MG63 (cell line): ENCODE data around the gene HTRA3. TPM values are rescaled to one million over a fixed set of nuclear protein-coding genes. Genes with fewer than 3 reads are reported as not detected.

ENCODE experiments used
- DNase-seq: peaks from one replicate; pipeline ENCODE4 v3.0.0-alpha.2; 2020
- H3K27me3 ChIP-seq: fragments of 250-450 bp; sonication (Bioruptor Pico); 2 replicates; pipeline ENCODE4 v1.5.1; 2020; ENCODE audit warnings: mild to moderate bottlenecking, moderate library complexity
- H3K36me3 ChIP-seq: fragments of 250-450 bp; sonication (Bioruptor Pico); 2 replicates; pipeline ENCODE4 v1.5.1; 2020; ENCODE audit warnings: mild to moderate bottlenecking, moderate library complexity
- H3K4me3 ChIP-seq: fragments of 250-450 bp; sonication (Bioruptor Pico); 2 replicates; pipeline ENCODE4 v1.5.1; 2020; ENCODE audit warnings: mild to moderate bottlenecking, moderate library complexity
- H3K9me3 ChIP-seq: fragments of 250-450 bp; sonication (Bioruptor Pico); 2 replicates; pipeline ENCODE4 v1.5.1; 2020; ENCODE audit warnings: mild to moderate bottlenecking, moderate library complexity
- total RNA-seq: library from RNA; depleted of rRNA; stranded (reverse); fragments of >200 nt; shearing (Covaris generic); gene quantifications from 2 replicates; pipeline ENCODE4 v1.2.3, GENCODE V29; 2014; ENCODE audit warnings: low replicate concordance

The HTRA3 gene
- total RNA-seq, 1 experiment from 2014 or later: 1.3 TPM

DNA sequence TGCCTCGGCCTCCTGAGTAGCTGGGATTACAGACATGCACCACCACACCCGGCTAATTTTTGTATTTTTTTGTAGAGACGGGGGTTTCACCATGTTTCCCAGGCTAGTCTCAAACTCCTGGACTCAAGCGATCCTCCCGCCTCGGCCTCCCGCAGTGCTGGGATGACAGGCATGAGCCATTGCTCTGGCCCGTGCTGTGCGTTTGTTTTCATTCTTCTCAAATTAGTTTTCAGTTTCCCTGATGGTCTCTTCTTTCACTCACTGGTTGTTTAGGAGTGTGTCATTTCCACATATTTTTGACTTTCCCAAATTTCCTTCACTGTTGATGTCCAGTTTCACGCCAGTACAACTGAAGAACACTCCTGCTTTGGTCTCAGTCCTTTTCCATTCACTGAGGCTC lies 38.7 kb upstream of the HTRA3 start:
- Histone ChIP-seq H3K36me3 (no peaks in the 10 kb centered on the region), H3K9me3 (no peaks in the 10 kb centered on the region), H3K4me3 (no peak overlapping the region), H3K27me3 (no peaks in the 10 kb centered on the region)
- DNase-seq: no peak

DNA sequence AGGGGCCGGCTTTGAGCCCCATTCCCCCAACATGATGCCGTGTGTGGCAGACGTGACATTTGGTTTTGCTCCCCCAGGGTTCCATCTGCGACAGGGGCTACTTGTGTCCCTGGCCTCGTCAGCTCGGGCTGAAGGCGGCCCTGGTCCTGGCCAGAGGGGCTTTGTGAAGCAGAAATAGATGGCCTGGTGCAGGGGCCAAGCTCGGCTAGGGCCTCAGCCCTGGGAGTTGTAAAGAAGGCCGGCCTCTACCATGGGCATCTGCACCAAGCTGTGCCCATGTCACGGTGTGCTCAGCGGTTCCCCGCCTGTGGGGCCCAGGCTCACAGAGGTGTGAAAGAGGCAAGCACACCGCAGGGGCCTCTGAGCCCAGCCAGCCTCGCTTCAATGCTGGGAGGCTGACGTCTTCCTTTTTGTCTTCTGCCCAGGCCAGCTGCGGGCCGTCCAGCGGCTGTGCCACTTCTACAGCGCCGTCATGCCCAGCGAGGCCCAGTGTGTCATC lies 38.0 kb upstream of the HTRA3 start:
- Histone ChIP-seq H3K27me3 (no peaks in the 10 kb centered on the region), H3K4me3 (no peak overlapping the region), H3K9me3 (no peaks in the 10 kb centered on the region), H3K36me3 (no peaks in the 10 kb centered on the region)
- DNase-seq: no peak

DNA sequence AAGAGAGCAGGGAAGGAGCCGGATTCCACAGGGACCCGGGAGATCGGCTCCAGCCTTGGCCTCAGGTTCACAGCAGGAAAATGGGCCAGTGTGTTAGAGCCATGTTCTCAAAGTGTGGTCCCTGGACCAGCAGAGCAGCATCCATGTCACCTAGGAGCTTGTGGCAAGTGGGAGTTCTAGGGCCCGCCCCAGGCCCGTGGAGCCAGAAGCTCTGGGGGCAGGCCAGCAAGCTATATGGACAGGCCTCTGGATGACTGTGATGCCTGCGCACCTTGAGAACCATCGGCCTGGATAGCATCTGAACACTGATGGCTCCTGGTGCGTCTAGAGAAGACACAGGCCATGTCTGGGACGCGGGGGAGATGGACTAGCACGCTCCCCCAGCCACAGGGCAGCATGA lies 36.8 kb upstream of the HTRA3 start:
- H3K9me3 ChIP-seq: no peaks in the 10 kb centered on the region
- H3K36me3 ChIP-seq: no peaks in the 10 kb centered on the region
- no peak for DNase-seq
- no peak overlapping the region for H3K4me3 ChIP-seq
- no peaks in the 10 kb centered on the region for H3K27me3 ChIP-seq

DNA sequence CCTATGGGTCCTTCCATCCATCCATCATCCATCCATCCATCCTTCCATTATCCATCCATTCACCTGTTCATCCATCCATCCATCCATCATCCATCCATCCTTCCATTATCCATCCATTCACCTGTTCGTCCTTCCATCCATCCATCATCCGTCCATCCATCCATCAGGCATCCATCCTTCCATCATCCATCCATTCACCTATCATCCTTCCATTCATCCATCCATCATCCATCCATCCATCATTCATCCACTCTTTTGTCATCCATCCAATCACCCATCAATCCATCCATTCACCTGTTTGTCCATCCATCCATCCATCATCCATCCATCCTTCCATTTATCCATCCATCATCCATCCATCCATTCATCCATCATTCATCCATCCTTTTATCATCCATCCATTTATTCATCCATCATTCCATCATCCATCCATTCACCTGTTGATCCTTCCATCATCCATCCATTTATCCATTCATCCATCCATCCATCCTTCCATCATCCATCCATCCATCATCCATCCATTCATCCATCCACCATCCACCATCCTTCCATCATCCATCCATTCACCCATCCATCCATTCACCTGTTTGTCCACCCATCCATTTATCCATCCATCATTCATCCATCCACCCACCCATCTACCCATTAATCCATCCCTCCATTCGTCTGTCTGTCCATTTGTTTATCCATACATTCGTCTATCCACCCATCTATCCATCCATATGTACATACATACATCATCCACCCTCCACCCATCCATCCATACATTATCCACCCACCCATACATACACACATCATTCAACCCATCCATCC lies 35.7 kb upstream of the HTRA3 start:
- H3K9me3 ChIP-seq: no peaks in the 10 kb centered on the region
- no peak for DNase-seq
- no peaks in the 10 kb centered on the region for H3K36me3 ChIP-seq
- H3K27me3 ChIP-seq: no peaks in the 10 kb centered on the region
- no peak overlapping the region for H3K4me3 ChIP-seq

DNA sequence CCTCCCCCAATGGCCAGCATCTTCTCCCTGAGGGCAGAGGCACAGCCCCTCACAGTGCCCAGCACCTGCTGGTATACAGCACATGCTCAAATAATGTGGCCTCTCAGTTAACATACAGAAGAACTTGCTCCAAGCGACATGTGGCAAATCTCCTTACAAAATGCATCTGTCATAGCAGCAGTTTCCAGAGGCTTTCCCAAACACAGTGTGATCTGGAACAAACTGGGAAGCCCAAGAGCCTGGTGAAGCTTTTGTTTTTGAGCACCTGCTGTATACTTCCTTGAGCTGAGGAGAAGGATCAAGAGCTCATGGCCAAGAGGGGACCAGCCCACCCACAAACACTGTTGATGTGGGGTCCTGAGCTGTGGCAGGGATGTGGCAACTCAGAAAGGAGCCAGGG lies 34.8 kb upstream of the HTRA3 start:
- Histone ChIP-seq H3K27me3 (no peaks in the 10 kb centered on the region), H3K4me3 (no peak overlapping the region), H3K36me3 (no peaks in the 10 kb centered on the region), H3K9me3 (no peaks in the 10 kb centered on the region)
- DNase-seq: no peak

DNA sequence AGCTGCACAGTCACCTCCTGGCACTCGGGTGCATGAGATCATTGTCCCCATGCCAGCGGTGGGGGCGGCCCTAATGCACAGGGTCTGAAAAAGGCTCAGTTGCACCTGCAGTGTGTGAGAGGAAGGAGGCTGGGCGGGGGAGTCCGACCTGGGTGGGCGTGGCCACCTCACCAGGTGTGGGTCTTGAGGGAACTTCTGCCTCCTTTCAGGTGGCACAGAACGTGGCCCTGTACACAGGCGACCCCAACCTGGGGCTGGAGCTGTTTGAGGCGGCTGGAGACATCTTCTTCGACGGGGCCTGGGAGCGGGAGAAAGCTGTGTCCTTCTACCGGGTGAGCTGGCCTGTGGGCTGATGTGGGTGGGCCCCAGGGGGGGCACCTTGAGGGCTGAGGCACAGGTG lies 34.3 kb upstream of the HTRA3 start:
- Histone ChIP-seq H3K27me3 (no peaks in the 10 kb centered on the region), H3K36me3 (no peaks in the 10 kb centered on the region), H3K4me3 (no peak overlapping the region), H3K9me3 (no peaks in the 10 kb centered on the region)
- DNase-seq: no peak

DNA sequence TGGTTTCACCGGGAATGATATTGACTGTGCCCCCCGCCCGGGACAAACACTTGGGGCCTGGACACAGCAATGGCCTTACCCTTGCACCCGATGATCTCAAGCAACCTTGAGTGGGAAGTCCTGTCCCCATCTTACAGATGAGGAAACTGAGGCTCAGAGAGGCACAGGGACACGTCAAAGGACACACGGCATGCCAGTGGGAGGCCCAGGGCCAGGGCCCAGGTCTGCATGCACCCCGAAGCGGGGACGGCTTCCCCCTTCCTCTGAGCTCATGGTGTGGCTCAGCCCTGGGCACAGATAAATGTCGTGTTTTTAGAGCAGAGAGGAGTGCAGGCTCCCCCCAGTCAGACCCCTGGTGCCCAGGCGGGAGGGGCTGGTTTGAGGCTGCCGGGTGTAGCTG lies 33.9 kb upstream of the HTRA3 start:
- no peak for DNase-seq
- Histone ChIP-seq H3K36me3 (no peaks in the 10 kb centered on the region), H3K27me3 (no peaks in the 10 kb centered on the region), H3K4me3 (no peak overlapping the region), H3K9me3 (no peaks in the 10 kb centered on the region)

DNA sequence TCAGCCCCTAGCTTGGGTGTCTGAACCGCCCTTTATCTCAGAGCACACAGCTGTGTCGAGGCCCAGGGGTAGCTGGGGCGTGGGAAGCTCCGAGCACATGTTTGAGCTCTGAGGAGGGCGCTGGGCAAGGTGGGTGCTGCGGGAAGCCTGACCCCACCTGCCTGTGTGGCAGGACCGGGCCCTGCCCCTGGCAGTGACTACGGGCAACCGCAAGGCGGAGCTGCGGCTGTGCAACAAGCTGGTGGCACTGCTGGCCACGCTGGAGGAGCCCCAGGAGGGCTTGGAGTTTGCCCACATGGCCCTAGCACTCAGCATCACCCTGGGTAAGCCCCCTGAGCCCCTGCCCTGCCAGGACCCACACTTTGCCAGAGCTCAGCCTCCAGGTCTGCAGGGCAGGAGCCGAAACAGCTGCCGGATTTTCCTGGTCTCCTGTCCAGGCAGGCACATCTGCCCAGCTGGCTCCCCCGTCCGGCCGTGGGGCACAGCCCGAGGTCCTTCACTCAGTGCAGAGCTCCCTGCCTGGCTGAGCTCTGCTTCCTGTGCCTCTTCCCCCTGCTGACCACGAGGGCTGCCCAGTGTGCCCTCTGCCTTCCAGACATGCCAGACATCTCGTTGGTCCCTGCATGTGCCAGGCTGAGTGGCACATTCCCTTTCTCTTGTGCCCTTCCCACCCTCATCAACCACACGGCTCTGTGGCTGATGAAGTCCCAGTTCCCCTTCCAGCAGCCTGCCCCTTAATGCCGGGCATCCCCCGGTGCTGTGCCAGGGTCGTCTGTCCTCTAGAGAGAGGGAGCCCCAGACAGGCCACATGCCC lies 33.2 kb upstream of the HTRA3 start:
- no peaks in the 10 kb centered on the region for H3K9me3 ChIP-seq

DNA sequence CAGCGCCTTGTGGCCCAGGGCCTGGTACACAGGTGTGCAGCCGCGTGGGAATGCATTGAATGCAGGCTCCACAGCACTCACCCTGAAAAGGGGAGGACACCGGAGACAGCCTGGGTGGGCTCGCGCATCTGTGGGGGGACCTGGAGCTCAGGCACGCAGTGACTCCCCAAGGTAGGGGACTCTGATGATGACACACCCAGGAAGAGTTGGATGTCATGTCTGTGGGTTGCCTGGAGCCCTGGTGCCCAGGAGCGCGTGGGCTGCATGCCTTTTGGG lies 32.7 kb upstream of the HTRA3 start:
- Histone ChIP-seq H3K9me3 (no peaks in the 10 kb centered on the region), H3K4me3 (no peak overlapping the region), H3K36me3 (no peaks in the 10 kb centered on the region), H3K27me3 (no peaks in the 10 kb centered on the region)
- no peak for DNase-seq

More for the DNA sequence above, 33.2 kb upstream of the HTRA3 start:
- no peaks in the 10 kb centered on the region for H3K36me3 ChIP-seq
- no peak overlapping the region for H3K4me3 ChIP-seq
- H3K27me3 ChIP-seq: no peaks in the 10 kb centered on the region
- no peak for DNase-seq

DNA sequence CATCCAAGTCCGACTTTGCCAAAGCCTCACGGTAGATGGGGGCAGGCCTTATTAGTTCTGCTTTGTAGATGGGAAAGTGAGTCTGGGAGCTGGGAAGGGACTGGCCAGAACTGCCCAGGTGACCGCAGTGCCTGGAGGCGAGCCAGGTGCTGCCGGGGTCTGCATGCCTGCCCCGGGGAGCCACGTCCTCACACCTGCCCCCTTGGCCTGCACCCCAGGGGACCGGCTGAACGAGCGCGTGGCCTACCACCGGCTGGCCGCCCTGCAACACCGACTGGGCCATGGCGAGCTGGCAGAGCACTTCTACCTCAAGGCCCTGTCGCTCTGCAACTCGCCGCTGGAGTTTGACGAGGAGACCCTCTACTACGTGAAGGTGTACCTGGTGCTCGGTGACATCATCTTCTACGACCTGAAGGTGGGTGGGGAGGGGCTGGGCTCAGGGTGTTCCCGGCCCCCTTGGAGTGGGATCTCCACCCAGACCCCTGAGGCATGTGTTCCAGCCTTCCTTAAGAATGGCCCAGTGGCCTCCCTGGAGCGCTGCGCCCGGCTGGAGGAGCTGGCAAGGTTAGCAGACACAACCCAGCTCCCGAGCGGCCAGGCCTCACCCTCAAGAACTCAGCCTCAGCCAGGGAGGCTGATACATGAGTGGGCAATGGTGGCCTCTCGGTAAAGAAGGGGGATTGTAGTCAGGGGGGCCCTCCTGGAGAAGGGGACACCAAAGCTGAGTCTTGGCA lies 32.1 kb upstream of the HTRA3 start:
- H3K4me3 ChIP-seq: no peak overlapping the region
- no peak for DNase-seq

DNA sequence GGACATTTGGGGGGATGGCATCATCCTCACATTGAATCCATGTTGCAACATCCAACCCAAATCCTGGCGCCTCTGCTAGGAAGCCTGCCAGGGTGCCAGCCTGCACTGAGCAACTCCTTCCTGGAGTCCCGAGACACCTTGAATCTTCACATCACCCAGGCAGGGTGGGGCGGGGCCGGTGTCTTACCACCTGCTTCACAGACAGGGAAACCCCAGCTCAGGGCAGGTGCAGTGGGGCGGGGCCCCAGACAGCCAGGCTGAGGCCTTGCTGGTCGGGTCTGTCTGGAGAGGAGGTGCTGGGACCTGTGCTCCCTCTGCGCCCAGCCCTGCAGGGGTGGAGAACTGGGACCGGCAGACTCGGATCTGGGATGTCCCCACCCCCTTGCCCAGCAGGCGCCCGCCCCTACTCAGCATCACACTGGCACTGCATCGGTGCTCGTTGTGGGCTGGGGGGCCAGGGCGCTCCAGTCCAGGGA lies 31.5 kb upstream of the HTRA3 start:
- no peak for DNase-seq
- Histone ChIP-seq H3K9me3 (no peaks in the 10 kb centered on the region), H3K36me3 (no peaks in the 10 kb centered on the region), H3K27me3 (no peaks in the 10 kb centered on the region), H3K4me3 (no peak overlapping the region)

More for the DNA sequence above, 32.1 kb upstream of the HTRA3 start:
- H3K36me3 ChIP-seq: no peaks in the 10 kb centered on the region
- H3K9me3 ChIP-seq: no peaks in the 10 kb centered on the region
- H3K27me3 ChIP-seq: no peaks in the 10 kb centered on the region

DNA sequence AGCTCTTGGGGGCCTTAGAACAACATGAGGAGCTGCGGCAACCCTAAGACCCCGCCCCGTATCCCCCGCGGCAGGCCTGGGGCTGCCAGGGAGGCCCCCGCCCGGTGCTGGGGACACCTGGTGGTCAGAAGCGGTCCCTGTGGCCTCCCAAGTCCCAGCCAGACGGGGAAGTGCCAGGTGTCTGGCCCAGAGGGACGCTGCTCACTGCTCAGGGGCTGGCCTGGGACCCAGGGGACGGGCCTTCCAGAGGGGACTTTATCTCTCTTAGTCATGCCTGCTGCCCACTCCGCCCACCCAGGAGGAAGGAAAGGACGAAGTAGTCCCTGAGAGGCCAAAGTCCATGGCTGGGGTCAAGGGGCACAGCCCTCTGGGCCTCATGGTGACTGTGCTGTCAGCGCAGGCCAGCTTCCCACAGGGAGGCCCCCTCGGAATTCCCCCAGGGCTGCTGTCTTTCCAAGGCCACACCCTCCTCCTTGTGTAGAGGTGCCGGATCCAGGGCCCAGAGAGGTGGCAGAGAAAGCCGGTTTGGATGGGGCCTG lies 31.0 kb upstream of the HTRA3 start:
- H3K27me3 ChIP-seq: no peaks in the 10 kb centered on the region
- no peak for DNase-seq
- no peak overlapping the region for H3K4me3 ChIP-seq
- H3K36me3 ChIP-seq: no peaks in the 10 kb centered on the region
- no peaks in the 10 kb centered on the region for H3K9me3 ChIP-seq

DNA sequence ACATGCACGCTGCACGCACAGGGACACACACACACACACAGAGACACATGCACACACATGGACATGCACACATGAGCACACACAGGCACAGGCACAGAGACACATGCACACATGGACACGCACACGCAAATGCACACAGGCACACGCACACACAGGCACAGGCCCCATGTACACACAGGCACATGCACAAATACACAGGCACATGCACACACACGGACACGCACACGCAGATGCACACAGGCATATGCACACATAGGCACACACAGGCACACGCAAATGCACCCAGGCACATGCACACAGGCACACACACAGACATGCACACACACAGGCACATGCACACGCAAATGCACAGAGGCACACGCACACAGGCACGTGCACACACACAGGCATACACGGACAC lies 30.3 kb upstream of the HTRA3 start:
- Histone ChIP-seq H3K27me3 (no peaks in the 10 kb centered on the region), H3K4me3 (no peak overlapping the region), H3K9me3 (no peaks in the 10 kb centered on the region), H3K36me3 (no peaks in the 10 kb centered on the region)
- DNase-seq: no peak

DNA sequence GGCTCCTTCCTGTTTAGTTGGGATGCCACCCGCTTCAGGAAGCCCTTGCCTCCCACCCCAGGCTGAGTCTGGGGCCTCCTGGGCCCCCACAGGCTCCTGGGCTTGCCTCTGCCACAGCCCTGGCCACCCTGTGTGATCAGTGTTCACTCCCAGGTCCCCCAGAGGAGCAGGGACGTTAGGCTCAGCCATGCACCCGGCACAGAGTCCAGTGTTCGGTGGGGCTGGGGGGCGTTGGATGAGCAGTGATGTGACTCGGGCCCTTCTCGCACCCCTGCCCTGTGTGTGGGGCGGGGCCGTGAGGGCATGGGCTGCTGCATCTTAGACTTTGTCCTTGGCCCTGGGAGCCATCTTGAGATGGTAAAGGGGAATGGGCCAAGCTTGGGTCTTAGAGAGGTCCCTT lies 29.9 kb upstream of the HTRA3 start:
- Histone ChIP-seq H3K9me3 (no peaks in the 10 kb centered on the region), H3K4me3 (no peak overlapping the region), H3K36me3 (no peaks in the 10 kb centered on the region), H3K27me3 (no peaks in the 10 kb centered on the region)
- no peak for DNase-seq

DNA sequence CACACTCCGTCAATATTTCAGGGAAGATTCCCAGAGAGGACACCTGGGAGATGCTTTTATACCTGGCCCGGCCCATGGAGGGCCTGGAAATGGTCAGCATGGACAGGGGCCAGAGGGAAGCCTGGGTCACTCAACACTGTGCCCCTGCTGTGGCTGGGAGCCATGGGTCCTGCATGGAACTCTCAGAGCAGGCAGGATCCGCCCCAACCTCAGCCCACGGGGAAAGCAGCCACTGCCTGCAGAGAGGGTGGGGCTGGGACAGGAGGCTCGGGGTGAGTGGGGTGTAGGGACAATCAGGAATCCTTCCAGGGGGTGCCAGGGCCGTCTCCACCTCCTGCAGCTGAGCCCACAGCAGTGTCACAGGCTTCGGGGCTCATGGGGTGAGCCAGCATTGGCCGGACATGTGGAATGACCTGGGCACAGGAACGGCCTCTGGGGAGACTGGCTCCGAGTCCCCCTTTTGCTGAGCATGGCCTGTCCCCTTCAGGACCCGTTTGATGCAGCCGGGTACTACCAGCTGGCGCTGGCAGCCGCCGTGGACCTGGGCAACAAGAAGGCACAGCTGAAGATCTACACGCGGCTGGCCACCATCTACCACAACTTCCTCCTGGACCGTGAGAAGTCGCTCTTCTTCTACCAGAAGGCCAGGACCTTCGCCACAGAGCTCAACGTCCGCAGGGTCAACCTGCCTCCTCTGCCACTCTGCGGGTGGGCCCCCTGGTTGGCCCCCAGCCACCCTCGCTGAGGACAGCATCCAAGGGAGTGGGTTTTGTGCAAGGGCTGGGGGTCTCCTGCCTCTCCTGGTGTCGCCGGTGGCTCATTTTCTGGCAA lies 29.1 kb upstream of the HTRA3 start:
- Histone ChIP-seq H3K27me3 (no peaks in the 10 kb centered on the region), H3K9me3 (no peaks in the 10 kb centered on the region), H3K36me3 (no peaks in the 10 kb centered on the region), H3K4me3 (no peak overlapping the region)
- no peak for DNase-seq

DNA sequence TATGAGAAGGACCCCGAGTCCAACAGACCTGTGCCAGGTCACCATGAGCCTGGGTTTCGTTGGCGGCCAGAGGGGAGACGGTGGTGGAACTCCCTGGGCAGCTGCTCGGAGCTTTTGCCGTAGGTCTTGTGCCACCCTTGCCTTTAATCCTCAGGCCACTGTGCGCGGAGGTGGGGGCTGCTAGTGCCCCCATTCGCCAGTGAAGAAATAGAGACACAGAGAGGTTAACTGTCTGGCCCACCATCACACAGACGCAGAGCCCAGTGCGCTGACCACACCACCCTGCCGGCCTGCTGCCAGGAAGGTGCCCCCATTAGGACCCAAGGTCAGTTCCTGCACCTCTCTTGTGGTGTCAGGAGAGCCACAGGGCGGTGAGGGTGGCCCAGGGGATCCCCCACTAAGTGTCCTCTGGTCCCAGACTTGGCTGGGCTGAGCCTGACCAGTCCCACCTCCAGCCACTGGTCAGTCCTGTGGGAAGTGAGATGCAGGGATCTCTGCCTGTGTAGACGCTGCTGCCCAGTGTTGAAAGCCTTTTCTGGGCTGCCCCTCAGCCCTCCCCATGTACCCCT lies 28.3 kb upstream of the HTRA3 start:
- Histone ChIP-seq H3K4me3 (no peak overlapping the region), H3K27me3 (no peaks in the 10 kb centered on the region), H3K36me3 (no peaks in the 10 kb centered on the region), H3K9me3 (no peaks in the 10 kb centered on the region)
- DNase-seq: no peak
